T-cell (primary cell): ENCODE data around the gene PARD3. TPM values are rescaled to one million over a fixed set of nuclear protein-coding genes. Genes with fewer than 3 reads are reported as not detected.
"Not testable (repeated sequence)": the region's sequence is repeated elsewhere in the genome, so short reads cannot be mapped to it uniquely, and the experiment has no call there.

Source experiments
- ATAC-seq, 4 experiments: fragments of 200-7000 bp in 3 of 4; fragments of 150-1000 bp in 1 of 4; cut with Tn5 transposase; replicated peaks in 1 of 4; 1 replicate in 3 of 4; 2 replicates in 1 of 4; pipeline ENCODE4 v1.10.0; 2021; ENCODE audit warnings: moderate library complexity in 3 of 4, mild to moderate bottlenecking in 2 of 4, moderate number of reproducible peaks in 1 of 4
- CTCF ChIA-PET, 2 donors: fragments of 300-600 bp; sonication (Branson Sonifier 250); formaldehyde crosslinking; loops; one replicate each; lab custom pipeline; 2022; ENCODE audit warnings: antibody characterized with exemption in 2 of 2; lab: Charles Lee
- POLR2A ChIA-PET, 2 donors: fragments of 300-600 bp; sonication (Branson Sonifier 250); formaldehyde crosslinking; loops; one replicate each; lab custom pipeline; 2022; ENCODE audit warnings: antibody characterized with exemption in 2 of 2; lab: Charles Lee
- DNase-seq, 35 experiments: peaks; one replicate each; pipeline versions ENCODE4 v3.0.0 to v3.0.0-alpha.2; 2013 to 2023
- H3K27ac ChIP-seq: one replicate; pipeline ENCODE4 v1.5.1; 2013; ENCODE audit warnings: low read length
- H3K27me3 ChIP-seq, 2 experiments: replicated peaks in 1 of 2; 1 replicate in 1 of 2; 2 replicates in 1 of 2; pipeline versions ENCODE4 v1.6.1 to v1.7.0; 2013; ENCODE audit warnings: low read length in 1 of 2, mixed read lengths in 1 of 2; ENCODE audit not compliant: control insufficient read depth in 2 of 2, insufficient read depth in 2 of 2; ENCODE audit errors: extremely low read depth in 1 of 2
- H3K36me3 ChIP-seq, 2 donors: 1 replicate in 1 of 2; 2 replicates in 1 of 2; pipeline versions ENCODE4 v1.6.1 to v1.7.0; 2013; ENCODE audit warnings: low read length in 1 of 2; ENCODE audit not compliant: control insufficient read depth in 2 of 2, insufficient read depth in 1 of 2; ENCODE audit errors: extremely low read depth in 1 of 2
- H3K4me1 ChIP-seq, 2 experiments: 1 replicate in 1 of 2; 2 replicates in 1 of 2; pipeline versions ENCODE4 v1.6.1 to v1.7.0; 2013; ENCODE audit warnings: low read length in 2 of 2, mixed read lengths in 1 of 2; ENCODE audit not compliant: insufficient read depth in 2 of 2, control insufficient read depth in 1 of 2; ENCODE audit errors: extremely low read depth in 1 of 2
- H3K4me3 ChIP-seq, 2 donors: 1 replicate in 1 of 2; 2 replicates in 1 of 2; pipeline versions ENCODE4 v1.5.1 to v1.7.0; 2013; ENCODE audit warnings: mild to moderate bottlenecking in 2 of 2, low read length in 1 of 2, moderate library complexity in 1 of 2; ENCODE audit not compliant: control insufficient read depth in 1 of 2; ENCODE audit errors: extremely low read depth in 1 of 2
- H3K9me3 ChIP-seq: 2 replicates; pipeline ENCODE4 v1.7.0; 2013
- H3K27ac Mint-ChIP-seq, 2 donors: one replicate each; pipeline ENCODE4 v1.8.0; 2020 to 2021; ENCODE audit warnings: mild to moderate bottlenecking in 2 of 2, mixed read lengths in 2 of 2
- H3K27me3 Mint-ChIP-seq, 2 donors: one replicate each; pipeline ENCODE4 v1.8.0; 2021 to 2022; ENCODE audit warnings: mixed read lengths in 2 of 2
- H3K36me3 Mint-ChIP-seq: one replicate; pipeline ENCODE4 v1.8.0; 2021; ENCODE audit warnings: mixed read lengths
- H3K4me1 Mint-ChIP-seq, 3 donors: one replicate each; pipeline ENCODE4 v1.8.0; 2020 to 2022; ENCODE audit warnings: mixed read lengths in 3 of 3, mild to moderate bottlenecking in 1 of 3
- H3K4me3 Mint-ChIP-seq, 3 donors: one replicate each; pipeline ENCODE4 v1.8.0; 2020 to 2022; ENCODE audit warnings: mild to moderate bottlenecking in 3 of 3, mixed read lengths in 3 of 3, moderate library complexity in 3 of 3
- H3K9me3 Mint-ChIP-seq, 3 donors: one replicate each; pipeline ENCODE4 v1.8.0; 2020 to 2022; ENCODE audit warnings: mixed read lengths in 3 of 3
- WGBS: methylation state at CpG from one replicate; pipeline ENCODE4 v1.1.5; 2013; ENCODE audit warnings: missing lambda C conversion rate; ENCODE audit not compliant: insufficient coverage; 5-methylcytosine and 5-hydroxymethylcytosine counted together
- total RNA-seq, 35 experiments: library from RNA in 6 of 35; stranded (reverse) in 6 of 35; fragments of 120-200 nt in 1 of 35; gene quantifications; one replicate each; pipeline versions ENCODE4 v1.2.1 to v1.2.4 and lab custom pipeline; 2013 to 2026

PARD3 gene
- total RNA-seq, 5 donors from 2014 or later (not counting 1 experiment from before 2014, with no cell fraction given): 0.36 to 0.92 (median 0.65) TPM

- ATAC-seq (no peak), DNase-seq (no peak)
- Histone ChIP-seq H3K4me3 (no peak overlapping the region), H3K9me3 (no peaks in the 10 kb centered on the region), H3K27ac (no peak overlapping the region), H3K4me1 (no peaks in the 10 kb centered on the region), H3K27me3 (no peaks in the 10 kb centered on the region), H3K36me3 (no peaks in the 10 kb centered on the region)
- POLR2A ChIA-PET: no interaction called here
- 58% methylated on average over 10 of the region's 11 CpGs for WGBS
- Mint-ChIP-seq H3K4me3 (no peak overlapping the region), H3K27me3 (peaks cover 3 to 11% of the 10 kb centered on the region in 2 donors), H3K27ac (no peak overlapping the region), H3K36me3 (no peaks in the 10 kb centered on the region), H3K9me3 (no peaks in the 10 kb centered on the region), H3K4me1 (no peaks in the 10 kb centered on the region)
- CTCF ChIA-PET: no interaction called here
These were observed 534.3 kb downstream of the PARD3 start for GRCh38 chr10:34280599-34281374.

GRCh38 chr10:34275626-34276130 lies 539.4 kb downstream of the PARD3 start:
- no peak overlapping the region for H3K27ac Mint-ChIP-seq
- WGBS: 86% methylated on average over 1 of the region's 2 CpGs
- no peak overlapping the region for H3K4me3 Mint-ChIP-seq
- H3K36me3 ChIP-seq: no peaks in the 10 kb centered on the region
- H3K27ac ChIP-seq: no peak overlapping the region
- peaks cover 0 to 3% (median 2%) of the 10 kb centered on the region in 3 donors for H3K9me3 Mint-ChIP-seq
- H3K27me3 Mint-ChIP-seq: peaks cover 3 to 4% of the 10 kb centered on the region in 2 donors
- no peaks in the 10 kb centered on the region for H3K36me3 Mint-ChIP-seq
- no peaks in the 10 kb centered on the region for H3K27me3 ChIP-seq
- no peak for DNase-seq
- POLR2A ChIA-PET: no interaction called here
- H3K4me1 ChIP-seq: no peaks in the 10 kb centered on the region
- CTCF ChIA-PET: no interaction called here
- ATAC-seq: no peak
- H3K4me3 ChIP-seq: no peak overlapping the region
- H3K9me3 ChIP-seq: no peaks in the 10 kb centered on the region
- no peaks in the 10 kb centered on the region for H3K4me1 Mint-ChIP-seq

- Mint-ChIP-seq H3K36me3 (no peaks in the 10 kb centered on the region), H3K27ac (no peak overlapping the region), H3K4me3 (no peak overlapping the region), H3K9me3 (peaks cover 0 to 3% (median 2%) of the 10 kb centered on the region in 3 donors), H3K4me1 (no peaks in the 10 kb centered on the region), H3K27me3 (peaks cover 3 to 4% of the 10 kb centered on the region in 2 donors)
- ChIA-PET POLR2A (no interaction called here), CTCF (no interaction called here)
- DNase-seq (no peak), ATAC-seq (no peak)
- WGBS: no CpG with 5 or more reads among the region's 3 CpGs
- H3K27ac ChIP-seq: no peak overlapping the region
- H3K9me3 ChIP-seq: no peaks in the 10 kb centered on the region
- no peak overlapping the region for H3K4me3 ChIP-seq
- H3K4me1 ChIP-seq: no peaks in the 10 kb centered on the region
- no peaks in the 10 kb centered on the region for H3K27me3 ChIP-seq
- no peaks in the 10 kb centered on the region for H3K36me3 ChIP-seq
These were observed 540.2 kb downstream of the PARD3 start for GRCh38 chr10:34274906-34275305.

GRCh38 chr10:34273340-34273739 lies 541.8 kb downstream of the PARD3 start:
- Histone ChIP-seq H3K27ac (no peak overlapping the region), H3K4me1 (no peaks in the 10 kb centered on the region), H3K4me3 (no peak overlapping the region), H3K27me3 (no peaks in the 10 kb centered on the region), H3K9me3 (no peaks in the 10 kb centered on the region), H3K36me3 (no peaks in the 10 kb centered on the region)
- no peak for ATAC-seq
- no peak for DNase-seq
- ChIA-PET CTCF (no interaction called here), POLR2A (no interaction called here)
- H3K9me3 Mint-ChIP-seq: peaks cover 0 to 3% (median 2%) of the 10 kb centered on the region in 3 donors
- no peak overlapping the region for H3K4me3 Mint-ChIP-seq
- no peaks in the 10 kb centered on the region for H3K27me3 Mint-ChIP-seq
- H3K4me1 Mint-ChIP-seq: no peaks in the 10 kb centered on the region
- WGBS: no CpG with 5 or more reads among the region's 1 CpG
- no peaks in the 10 kb centered on the region for H3K36me3 Mint-ChIP-seq
- no peak overlapping the region for H3K27ac Mint-ChIP-seq

- Mint-ChIP-seq H3K36me3 (no peaks in the 10 kb centered on the region), H3K9me3 (peaks cover 0 to 7% (median 3%) of the 10 kb centered on the region in 3 donors), H3K4me3 (no peak overlapping the region), H3K27me3 (peaks cover 0 to 5% of the 10 kb centered on the region in 2 donors), H3K4me1 (no peaks in the 10 kb centered on the region), H3K27ac (no peak overlapping the region)
- POLR2A ChIA-PET: no interaction called here
- CTCF ChIA-PET: no interaction called here
- ATAC-seq (no peak), DNase-seq (no peak)
- WGBS: 63% methylated on average over 2 of the region's 3 CpGs
- no peaks in the 10 kb centered on the region for H3K9me3 ChIP-seq
- H3K27ac ChIP-seq: no peak overlapping the region
- H3K4me3 ChIP-seq: no peak overlapping the region
- no peaks in the 10 kb centered on the region for H3K4me1 ChIP-seq
- H3K27me3 ChIP-seq: no peaks in the 10 kb centered on the region
- no peaks in the 10 kb centered on the region for H3K36me3 ChIP-seq
These were observed 542.8 kb downstream of the PARD3 start for GRCh38 chr10:34272316-34272715.

- H3K4me3 ChIP-seq, H3K4me1 ChIP-seq, ATAC-seq, H3K36me3 Mint-ChIP-seq, H3K4me3 Mint-ChIP-seq, H3K27ac Mint-ChIP-seq, H3K27me3 Mint-ChIP-seq, DNase-seq, H3K27me3 ChIP-seq, H3K9me3 Mint-ChIP-seq, H3K4me1 Mint-ChIP-seq, CTCF ChIA-PET, H3K36me3 ChIP-seq, H3K9me3 ChIP-seq, H3K27ac ChIP-seq: not testable (repeated sequence)
- POLR2A ChIA-PET: interaction anchor here in 1 of 2 donors (0.7 kb wide), 1 partner anchor 1062 kb away, joined by 3 read pairs; no protein-coding TSS in a partner anchor
- no CpG with 5 or more reads among the region's 2 CpGs for WGBS
These were observed 546.7 kb downstream of the PARD3 start for GRCh38 chr10:34268410-34268809.
